Neural cell (in vitro differentiated cells): Measurements from ENCODE around the gene ABCA1.

ENCODE experiments used
- EP300 ChIP-seq: fragments of 450-650 bp; conservative IDR thresholded peaks from 2 replicates; pipeline ENCODE4 v1.6.1; 2014; ENCODE audit warnings: antibody characterized with exemption, mild to moderate bottlenecking, moderate library complexity; ENCODE audit not compliant: poor library complexity, severe bottlenecking
- EZH2 ChIP-seq: fragments of 200-600, 300-800 bp; shearing (Covaris generic), sonication (generic); IDR thresholded peaks from 2 replicates; pipeline ENCODE4 v1.6.1; 2014; ENCODE audit warnings: antibody characterized with exemption, low read length, borderline replicate concordance, mild to moderate bottlenecking; ENCODE audit not compliant: insufficient read depth, poor library complexity, severe bottlenecking
- MXI1 ChIP-seq: fragments of 450-650 bp; conservative IDR thresholded peaks from 2 replicates; pipeline ENCODE4 v1.6.1; 2014; ENCODE audit warnings: antibody characterized with exemption, mild to moderate bottlenecking; ENCODE audit not compliant: poor library complexity, severe bottlenecking
- POLR2AphosphoS5 ChIP-seq: IDR thresholded peaks from 2 replicates; pipeline ENCODE4 v1.6.1; 2012
- RAD21 ChIP-seq: fragments of 450-650 bp; conservative IDR thresholded peaks from 2 replicates; pipeline ENCODE4 v1.6.1; 2014; ENCODE audit warnings: antibody characterized with exemption, mild to moderate bottlenecking, moderate library complexity
- REST ChIP-seq: IDR thresholded peaks from 2 replicates; pipeline ENCODE4 v1.6.1; 2012; ENCODE audit warnings: borderline replicate concordance
- SMC3 ChIP-seq: fragments of 450-650 bp; conservative IDR thresholded peaks from 2 replicates; pipeline ENCODE4 v1.6.1; 2014; ENCODE audit warnings: antibody characterized with exemption, mild to moderate bottlenecking, moderate library complexity; ENCODE audit not compliant: poor library complexity
- TAF1 ChIP-seq: IDR thresholded peaks from 2 replicates; pipeline ENCODE4 v1.6.1; 2012; ENCODE audit warnings: low read depth
- TF ChIP-seq, protein P1 (sequence below): fragments of 450-650 bp; IDR thresholded peaks from 2 replicates; pipeline ENCODE4 v1.5.1; 2014; ENCODE audit warnings: antibody characterized with exemption, mild to moderate bottlenecking, moderate library complexity; ENCODE audit not compliant: poor library complexity, severe bottlenecking

DNA sequence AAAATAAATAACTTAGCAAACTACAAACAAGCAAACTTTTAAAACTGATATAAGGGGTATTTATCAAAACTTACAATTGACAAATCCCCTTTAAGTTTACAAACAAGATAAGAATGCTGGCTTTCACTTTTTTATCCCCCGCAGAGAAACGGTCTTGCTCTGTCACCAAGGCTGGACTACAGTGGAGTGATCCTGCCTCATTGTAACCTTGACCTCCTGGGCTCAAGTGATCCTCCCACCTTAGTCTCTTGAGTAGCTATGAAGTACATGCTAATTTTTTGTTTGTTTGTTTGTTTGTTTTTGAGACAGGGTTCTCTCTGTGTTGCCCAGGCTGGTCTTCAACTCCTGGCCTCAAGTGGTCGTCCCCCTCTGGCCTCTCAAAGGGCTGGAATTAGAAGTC is 189.5 kb downstream of the ABCA1 start:
- no peak for TF ChIP-seq POLR2AphosphoS5
- TF ChIP-seq, protein P1, sequence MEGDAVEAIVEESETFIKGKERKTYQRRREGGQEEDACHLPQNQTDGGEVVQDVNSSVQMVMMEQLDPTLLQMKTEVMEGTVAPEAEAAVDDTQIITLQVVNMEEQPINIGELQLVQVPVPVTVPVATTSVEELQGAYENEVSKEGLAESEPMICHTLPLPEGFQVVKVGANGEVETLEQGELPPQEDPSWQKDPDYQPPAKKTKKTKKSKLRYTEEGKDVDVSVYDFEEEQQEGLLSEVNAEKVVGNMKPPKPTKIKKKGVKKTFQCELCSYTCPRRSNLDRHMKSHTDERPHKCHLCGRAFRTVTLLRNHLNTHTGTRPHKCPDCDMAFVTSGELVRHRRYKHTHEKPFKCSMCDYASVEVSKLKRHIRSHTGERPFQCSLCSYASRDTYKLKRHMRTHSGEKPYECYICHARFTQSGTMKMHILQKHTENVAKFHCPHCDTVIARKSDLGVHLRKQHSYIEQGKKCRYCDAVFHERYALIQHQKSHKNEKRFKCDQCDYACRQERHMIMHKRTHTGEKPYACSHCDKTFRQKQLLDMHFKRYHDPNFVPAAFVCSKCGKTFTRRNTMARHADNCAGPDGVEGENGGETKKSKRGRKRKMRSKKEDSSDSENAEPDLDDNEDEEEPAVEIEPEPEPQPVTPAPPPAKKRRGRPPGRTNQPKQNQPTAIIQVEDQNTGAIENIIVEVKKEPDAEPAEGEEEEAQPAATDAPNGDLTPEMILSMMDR: no peak
- no peak for TF ChIP-seq TAF1
- no peak for TF ChIP-seq EP300
- no peak for TF ChIP-seq REST
- no peak for TF ChIP-seq RAD21
- TF ChIP-seq EZH2: no peak
- no peak for TF ChIP-seq SMC3
- no peak for TF ChIP-seq MXI1
